Tibial nerve (tissue), 4 donors: Measurements from ENCODE around the gene SPTLC1. TPM values are rescaled to one million over a fixed set of nuclear protein-coding genes. Genes with fewer than 3 reads are reported as not detected.

Experiments used
- DNase-seq, 2 donors: peaks; one replicate each; pipeline ENCODE4 v3.0.0-alpha.2; 2019; ENCODE audit warnings: low spot score in 2 of 2
- H3K27ac ChIP-seq, 4 donors: fragments of 200-600 bp; sonication (generic) in 3 of 4; one replicate each; pipeline ENCODE4 v1.5.1; 2017 to 2019; ENCODE audit warnings: mild to moderate bottlenecking in 1 of 4
- H3K27me3 ChIP-seq, 2 donors: fragments of 200-600 bp; sonication (generic) in 1 of 2; one replicate each; pipeline versions ENCODE4 v1.5.1 to v1.6.0; 2017 to 2019
- H3K36me3 ChIP-seq, 3 donors: fragments of 200-600 bp; sonication (generic); one replicate each; pipeline ENCODE4 v1.5.1; 2018 to 2019
- H3K4me1 ChIP-seq, 4 donors: fragments of 200-600 bp; sonication (generic) in 3 of 4; one replicate each; pipeline ENCODE4 v1.5.1; 2017 to 2019
- H3K4me3 ChIP-seq, 4 donors: fragments of 200-600 bp; sonication (generic) in 3 of 4; one replicate each; pipeline ENCODE4 v1.5.1; 2017 to 2019; ENCODE audit warnings: mild to moderate bottlenecking in 1 of 4, moderate library complexity in 1 of 4
- H3K9me3 ChIP-seq, 4 donors: fragments of 200-600 bp; sonication (generic) in 3 of 4; one replicate each; pipeline ENCODE4 v1.5.1; 2017 to 2019
- CTCF ChIP-seq, 5 experiments: fragments of 200-600 bp in 3 of 5; fragments of 450-650 bp in 2 of 5; sonication (generic) in 3 of 5; IDR thresholded peaks; one replicate each; pipeline ENCODE4 v1.5.1; 2016 to 2019; ENCODE audit warnings: antibody characterized with exemption in 5 of 5, mild to moderate bottlenecking in 3 of 5, moderate library complexity in 2 of 5
- EP300 ChIP-seq, 2 donors: sonication (generic); formaldehyde crosslinking; IDR thresholded peaks; one replicate each; pipeline ENCODE4 v1.6.1; 2017; ENCODE audit warnings: antibody characterized with exemption in 2 of 2, mild to moderate bottlenecking in 1 of 2
- POLR2A ChIP-seq, 2 donors: fragments of 450-650 bp; IDR thresholded peaks; one replicate each; pipeline ENCODE4 v1.6.1; 2017; ENCODE audit warnings: antibody characterized with exemption in 2 of 2, mild to moderate bottlenecking in 2 of 2, moderate library complexity in 2 of 2
- WGBS, 2 donors: methylation state at CpG; one replicate each; pipeline ENCODE4 v1.1.5; 2018; 5-methylcytosine and 5-hydroxymethylcytosine counted together
- total RNA-seq, 4 donors: library from RNA; depleted of rRNA; stranded (reverse); fragments of >200 nt; gene quantifications; one replicate each; pipeline ENCODE4 v1.1.0, GENCODE V29; 2016

SPTLC1 gene
- total RNA-seq, 4 donors from 2014 or later: 67.9 to 81.8 (median 76.0) TPM

GRCh38 chr9:92042260-92042659 is 73.0 kb downstream of the SPTLC1 start:
- peaks cover 0 to 27% (median 9%) of the 10 kb centered on the region in 4 donors for H3K9me3 ChIP-seq
- TF ChIP-seq CTCF (IDR thresholded peaks at IDR 0.05): no peak
- no peak for TF ChIP-seq POLR2A (IDR thresholded peaks at IDR 0.05)
- no peak for TF ChIP-seq EP300 (IDR thresholded peaks at IDR 0.05)
- no peaks in the 10 kb centered on the region for H3K4me1 ChIP-seq
- H3K27ac ChIP-seq: no peak overlapping the region
- 96 to 97% methylated on average over 1 of the region's 1 CpG for WGBS, 2 donors
- peaks cover 0 to 84% (median 32%) of the 10 kb centered on the region in 3 donors for H3K36me3 ChIP-seq
- DNase-seq: no peak
- no peak overlapping the region for H3K4me3 ChIP-seq
- H3K27me3 ChIP-seq: no peaks in the 10 kb centered on the region

GRCh38 chr9:92036756-92037155 is 78.5 kb downstream of the SPTLC1 start:
- no peak for TF ChIP-seq CTCF (IDR thresholded peaks at IDR 0.05)
- WGBS, 2 donors: 86 to 88% methylated on average over 2 of the region's 2 CpGs
- Histone ChIP-seq H3K36me3 (peaks cover 0 to 87% (median 23%) of the 10 kb centered on the region in 3 donors), H3K9me3 (peaks cover 0 to 7% (median 3%) of the 10 kb centered on the region in 4 donors), H3K4me1 (no peaks in the 10 kb centered on the region), H3K27ac (peak overlapping the region in 1 of 4 donors; percentile 3), H3K4me3 (no peak overlapping the region), H3K27me3 (no peaks in the 10 kb centered on the region)
- no peak for DNase-seq

- no peaks in the 10 kb centered on the region for H3K4me1 ChIP-seq
Observed at GRCh38 chr9:92036411-92036746, 78.8 kb downstream of the SPTLC1 start.

GRCh38 chr9:92035687-92036410 is 79.4 kb downstream of the SPTLC1 start:
- no peaks in the 10 kb centered on the region for H3K9me3 ChIP-seq
- H3K36me3 ChIP-seq: peaks cover 0 to 81% (median 23%) of the 10 kb centered on the region in 3 donors
- DNase-seq: peak in 1 of 2 donors; percentile 24
- no peaks in the 10 kb centered on the region for H3K27me3 ChIP-seq
- H3K4me1 ChIP-seq: no peaks in the 10 kb centered on the region
- H3K27ac ChIP-seq: peak overlapping the region in 1 of 4 donors; percentile 3
- no peak for TF ChIP-seq EP300 (IDR thresholded peaks at IDR 0.05)
- TF ChIP-seq CTCF (IDR thresholded peaks at IDR 0.05): no peak
- TF ChIP-seq POLR2A (IDR thresholded peaks at IDR 0.05): no peak
- H3K4me3 ChIP-seq: no peak overlapping the region
- WGBS, 2 donors: 70 to 72% methylated on average over 12 of the region's 12 CpGs

More at GRCh38 chr9:92036411-92036746, 78.8 kb downstream of the SPTLC1 start:
- no peak overlapping the region for H3K4me3 ChIP-seq
- TF ChIP-seq EP300 (IDR thresholded peaks at IDR 0.05) (no peak), POLR2A (IDR thresholded peaks at IDR 0.05) (no peak), CTCF (IDR thresholded peaks at IDR 0.05) (no peak)
- DNase-seq: no peak
- peak overlapping the region in 1 of 4 donors; percentile 3 for H3K27ac ChIP-seq
- no peaks in the 10 kb centered on the region for H3K27me3 ChIP-seq
- H3K36me3 ChIP-seq: peaks cover 0 to 86% (median 23%) of the 10 kb centered on the region in 3 donors
- peaks cover 0 to 3% (median under 1%) of the 10 kb centered on the region in 4 donors for H3K9me3 ChIP-seq
- 86% methylated on average over 5 of the region's 5 CpGs for WGBS, 2 donors

GRCh38 chr9:92035146-92035545 is 80.1 kb downstream of the SPTLC1 start:
- WGBS, 2 donors: 81 to 87% methylated on average over 4 of the region's 4 CpGs
- no peaks in the 10 kb centered on the region for H3K4me1 ChIP-seq
- no peak for TF ChIP-seq POLR2A (IDR thresholded peaks at IDR 0.05)
- TF ChIP-seq EP300 (IDR thresholded peaks at IDR 0.05): no peak
- no peak for TF ChIP-seq CTCF (IDR thresholded peaks at IDR 0.05)
- peaks cover 0 to 83% (median 23%) of the 10 kb centered on the region in 3 donors for H3K36me3 ChIP-seq
- H3K9me3 ChIP-seq: no peaks in the 10 kb centered on the region
- no peak for DNase-seq
- H3K27ac ChIP-seq: no peak overlapping the region
- no peak overlapping the region for H3K4me3 ChIP-seq
- no peaks in the 10 kb centered on the region for H3K27me3 ChIP-seq
